Ovary (tissue), 10 donors: ENCODE results near the gene ASB10. TPM values are rescaled to one million over a fixed set of nuclear protein-coding genes. Genes with fewer than 3 reads are reported as not detected.

ENCODE experiments used
- DNase-seq, 5 donors: peaks; one replicate each; pipeline ENCODE4 v3.0.0-alpha.2; 2019 to 2020
- H3K27ac ChIP-seq, 2 donors: fragments of 200-600 bp; one replicate each; pipeline versions ENCODE4 v1.5.1 to v1.8.0; 2019 to 2022
- H3K27me3 ChIP-seq: fragments of 200-600 bp; one replicate; pipeline ENCODE4 v1.8.0; 2022
- H3K36me3 ChIP-seq: fragments of 200-600 bp; sonication (generic); one replicate; pipeline ENCODE4 v1.5.1; 2019
- H3K4me1 ChIP-seq: one replicate; pipeline ENCODE4 v1.8.1; 2013; ENCODE audit warnings: mild to moderate bottlenecking, moderate library complexity; ENCODE audit not compliant: insufficient read depth
- H3K4me3 ChIP-seq: fragments of 200-600 bp; sonication (generic); one replicate; pipeline ENCODE4 v1.5.1; 2017
- H3K9me3 ChIP-seq, 2 donors: fragments of 200-600 bp in 1 of 2; sonication (generic) in 1 of 2; one replicate each; pipeline versions ENCODE4 v1.5.1 to v1.8.1; 2013 to 2019; ENCODE audit warnings: mild to moderate bottlenecking in 1 of 2, moderate library complexity in 1 of 2
- EP300 ChIP-seq: sonication (generic); formaldehyde crosslinking; IDR thresholded peaks from one replicate; pipeline ENCODE4 v1.6.1; 2017; ENCODE audit warnings: antibody characterized with exemption
- POLR2A ChIP-seq: fragments of 450-650 bp; IDR thresholded peaks from one replicate; pipeline ENCODE4 v1.6.1; 2017; ENCODE audit warnings: antibody characterized with exemption, mild to moderate bottlenecking, moderate library complexity
- WGBS, 3 donors: extraction: QIAGEN DNeasy Blood & Tissue Kit in 1 of 3; methylation state at CpG; one replicate each; pipeline versions ENCODE4 v1.1.5 to v1.1.7; 2013 to 2017; 5-methylcytosine and 5-hydroxymethylcytosine counted together
- intact Hi-C, 4 donors: fragments of 100-400 bp; cut with DNase I; formaldehyde crosslinking; loops; one replicate each; pipeline versions ENCODE4 v1.11.0 to v1.15.1; 2022 to 2023
- long read RNA-seq, 3 donors: library from polyadenylated mRNA in 2 of 3; unstranded in 2 of 3; transcript quantifications; one replicate each; pipeline ENCODE4 v2.0.0 and lab custom pipeline, GENCODE V29; 2021 to 2026
- polyA plus RNA-seq, 2 donors: library from polyadenylated mRNA; stranded (reverse); fragments of 200-250 nt in 1 of 2; fragments of 350-450 nt in 1 of 2; fragmentation: Illumina TruSeq in 1 of 2; extraction: RNeasy Lipid Tissue Mini Kit (QIAGEN cat#74804) in 1 of 2; gene quantifications; one replicate each; pipeline ENCODE4 v1.2.3, GENCODE V29; 2013 to 2014
- total RNA-seq, 7 donors: library from RNA; depleted of rRNA in 2 of 7; stranded (reverse); fragments of >200 nt in 2 of 7; fragmentation: NEBNext Ultra II Directional in 3 of 7; extraction: Animal tissue kit (Norgen Biotek cat#: 25700) in 3 of 7; gene quantifications; one replicate each; pipeline versions ENCODE4 v1.1.0 to v1.2.4, GENCODE V29; 2016 to 2023
- TF ChIP-seq, protein P1 (sequence below), 3 donors: fragments of 450-650 bp in 2 of 3; fragments of 200-600 bp in 1 of 3; IDR thresholded peaks; one replicate each; pipeline versions ENCODE4 v1.5.1 to v1.8.0; 2016 to 2022; ENCODE audit warnings: antibody characterized with exemption in 3 of 3, mild to moderate bottlenecking in 1 of 3
- donor health status: DM: no; HTN: no; CAD: no; lungs with moderate emphysema.
- donor health status: DM: no; HTN: no; CAD: no.
- donor health status: Bipolar disorder and iron deficiency.
- donor health status: DM: yes; HTN: yes; CAD: no.
- donor health status: DM: no; HTN: no; CAD: no.
- donor health status: DM: yes; HTN: yes; CAD: no.

ASB10 gene, protein sequence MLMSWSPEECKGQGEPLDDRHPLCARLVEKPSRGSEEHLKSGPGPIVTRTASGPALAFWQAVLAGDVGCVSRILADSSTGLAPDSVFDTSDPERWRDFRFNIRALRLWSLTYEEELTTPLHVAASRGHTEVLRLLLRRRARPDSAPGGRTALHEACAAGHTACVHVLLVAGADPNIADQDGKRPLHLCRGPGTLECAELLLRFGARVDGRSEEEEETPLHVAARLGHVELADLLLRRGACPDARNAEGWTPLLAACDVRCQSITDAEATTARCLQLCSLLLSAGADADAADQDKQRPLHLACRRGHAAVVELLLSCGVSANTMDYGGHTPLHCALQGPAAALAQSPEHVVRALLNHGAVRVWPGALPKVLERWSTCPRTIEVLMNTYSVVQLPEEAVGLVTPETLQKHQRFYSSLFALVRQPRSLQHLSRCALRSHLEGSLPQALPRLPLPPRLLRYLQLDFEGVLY
- total RNA-seq (not detected), polyA plus RNA-seq (not detected)
- long read RNA-seq, donor 1, result 0 reads
- long read RNA-seq, donor 2, result 0 reads
- long read RNA-seq, donor 3, result 0 reads

DNA sequence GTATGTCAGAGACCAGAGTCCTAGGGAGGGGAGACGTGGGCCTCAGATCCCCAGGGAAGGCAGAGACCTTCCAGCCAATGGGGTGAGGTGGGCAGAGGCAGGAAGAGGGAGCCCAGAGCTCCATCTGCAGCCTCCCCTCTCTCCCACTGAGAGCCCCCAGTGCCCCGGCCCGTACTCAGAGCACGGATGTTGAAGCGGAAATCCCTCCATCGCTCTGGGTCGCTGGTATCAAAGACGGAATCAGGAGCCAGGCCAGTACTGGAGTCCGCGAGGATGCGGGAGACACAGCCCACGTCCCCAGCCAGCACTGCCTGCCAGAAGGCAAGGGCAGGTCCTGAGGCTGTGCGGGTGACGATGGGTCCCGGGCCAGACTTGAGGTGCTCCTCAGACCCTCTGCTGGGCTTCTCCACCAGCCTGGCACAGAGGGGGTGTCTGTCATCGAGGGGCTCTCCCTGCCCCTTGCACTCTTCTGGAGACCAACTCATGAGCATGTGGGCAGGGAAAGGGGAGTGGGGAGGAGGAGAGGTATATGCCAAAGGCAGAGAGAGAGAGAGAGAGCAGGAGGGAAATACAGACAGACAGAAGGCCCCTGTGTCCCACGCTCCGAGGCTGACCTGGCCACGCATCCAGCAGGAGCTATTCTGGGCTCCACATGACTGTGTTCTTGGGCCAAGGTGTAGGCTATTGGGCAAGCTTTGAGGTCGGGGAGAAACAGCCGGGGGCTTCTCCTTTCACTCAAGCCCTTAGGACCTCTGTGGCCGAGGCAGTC, at the start of gene ASB10:
Gene ASB10 (minus strand): TSS at position 611 of the 769 bp plus-strand sequence. CDS start 120 bp downstream, at position 491.
- Histone ChIP-seq H3K27me3 (no peaks in the 10 kb centered on the region), H3K4me3 (no peak within 1 kb of the TSS), H3K27ac (no peak within 1 kb of the TSS), H3K4me1 (no peaks in the 10 kb centered on the region), H3K36me3 (no peaks in the 10 kb centered on the region), H3K9me3 (no peaks in the 10 kb centered on the region)
- intact Hi-C loops, result no loop called here
- TF ChIP-seq EP300 (no peak), POLR2A (no peak)
- TF ChIP-seq, protein P1, sequence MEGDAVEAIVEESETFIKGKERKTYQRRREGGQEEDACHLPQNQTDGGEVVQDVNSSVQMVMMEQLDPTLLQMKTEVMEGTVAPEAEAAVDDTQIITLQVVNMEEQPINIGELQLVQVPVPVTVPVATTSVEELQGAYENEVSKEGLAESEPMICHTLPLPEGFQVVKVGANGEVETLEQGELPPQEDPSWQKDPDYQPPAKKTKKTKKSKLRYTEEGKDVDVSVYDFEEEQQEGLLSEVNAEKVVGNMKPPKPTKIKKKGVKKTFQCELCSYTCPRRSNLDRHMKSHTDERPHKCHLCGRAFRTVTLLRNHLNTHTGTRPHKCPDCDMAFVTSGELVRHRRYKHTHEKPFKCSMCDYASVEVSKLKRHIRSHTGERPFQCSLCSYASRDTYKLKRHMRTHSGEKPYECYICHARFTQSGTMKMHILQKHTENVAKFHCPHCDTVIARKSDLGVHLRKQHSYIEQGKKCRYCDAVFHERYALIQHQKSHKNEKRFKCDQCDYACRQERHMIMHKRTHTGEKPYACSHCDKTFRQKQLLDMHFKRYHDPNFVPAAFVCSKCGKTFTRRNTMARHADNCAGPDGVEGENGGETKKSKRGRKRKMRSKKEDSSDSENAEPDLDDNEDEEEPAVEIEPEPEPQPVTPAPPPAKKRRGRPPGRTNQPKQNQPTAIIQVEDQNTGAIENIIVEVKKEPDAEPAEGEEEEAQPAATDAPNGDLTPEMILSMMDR (IDR thresholded peaks at IDR 0.05), result no peak
- DNase-seq, result no peak
- WGBS, 3 donors, result 65 to 70% (median 69%) methylated on average over 22 of the region's 22 CpGs

DNA sequence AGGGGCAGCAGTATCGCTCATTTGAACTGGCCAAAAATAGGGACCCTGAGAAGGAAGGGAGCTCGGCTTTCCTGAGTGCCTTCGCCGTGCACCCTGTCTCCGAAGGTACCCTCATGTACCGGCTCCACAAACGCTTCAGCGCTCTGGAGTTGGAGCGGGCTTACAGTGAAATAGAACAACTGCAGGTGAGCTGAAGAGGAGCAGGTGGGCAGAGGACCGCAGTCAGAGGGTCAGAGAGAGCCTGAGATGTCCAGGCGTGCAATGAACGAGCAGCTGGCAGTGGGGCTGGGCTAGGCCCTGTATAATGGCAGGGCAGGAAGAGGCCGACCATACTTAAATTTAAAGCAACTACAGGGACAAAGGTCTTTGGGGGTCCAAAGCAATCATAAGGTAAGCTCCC, 49.4 kb upstream of the ASB10 start:
- no peaks in the 10 kb centered on the region for H3K27me3 ChIP-seq
- intact Hi-C loops, result no loop called here
- DNase-seq, result peak in 1 of 5 donors; percentile 23
- TF ChIP-seq POLR2A (no peak), EP300 (no peak)
- TF ChIP-seq, protein P1 (IDR thresholded peaks at IDR 0.05), result no peak
- no peaks in the 10 kb centered on the region for H3K36me3 ChIP-seq
- no peaks in the 10 kb centered on the region for H3K9me3 ChIP-seq
- H3K27ac ChIP-seq, result no peak overlapping the region
- peaks cover 7% of the 10 kb centered on the region for H3K4me1 ChIP-seq
- H3K4me3 ChIP-seq, result no peak overlapping the region
- WGBS, 3 donors, result 79 to 83% (median 79%) methylated on average over 13 of the region's 13 CpGs

DNA sequence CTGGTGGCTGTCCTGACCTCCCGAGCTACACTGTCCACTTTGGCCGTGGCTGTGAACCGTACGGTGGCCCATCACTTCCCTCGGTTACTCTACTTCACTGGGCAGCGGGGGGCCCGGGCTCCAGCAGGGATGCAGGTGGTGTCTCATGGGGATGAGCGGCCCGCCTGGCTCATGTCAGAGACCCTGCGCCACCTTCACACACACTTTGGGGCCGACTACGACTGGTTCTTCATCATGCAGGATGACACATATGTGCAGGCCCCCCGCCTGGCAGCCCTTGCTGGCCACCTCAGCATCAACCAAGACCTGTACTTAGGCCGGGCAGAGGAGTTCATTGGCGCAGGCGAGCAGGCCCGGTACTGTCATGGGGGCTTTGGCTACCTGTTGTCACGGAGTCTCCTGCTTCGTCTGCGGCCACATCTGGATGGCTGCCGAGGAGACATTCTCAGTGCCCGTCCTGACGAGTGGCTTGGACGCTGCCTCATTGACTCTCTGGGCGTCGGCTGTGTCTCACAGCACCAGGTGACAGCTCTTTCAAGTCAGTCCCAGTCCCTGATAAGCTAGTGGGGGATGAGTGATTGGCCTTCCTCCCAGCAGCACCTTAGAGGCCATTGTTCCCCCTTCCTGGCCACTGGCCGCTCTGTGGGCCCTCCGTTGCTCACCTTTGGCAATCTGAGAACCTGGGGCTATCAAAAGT, 48.2 kb upstream of the ASB10 start:
- Histone ChIP-seq H3K36me3 (no peaks in the 10 kb centered on the region), H3K4me1 (peaks cover 7% of the 10 kb centered on the region), H3K27me3 (no peaks in the 10 kb centered on the region), H3K9me3 (no peaks in the 10 kb centered on the region), H3K4me3 (no peak overlapping the region), H3K27ac (no peak overlapping the region)
- intact Hi-C loops, result no loop called here
- TF ChIP-seq POLR2A (no peak), EP300 (no peak)
- TF ChIP-seq, protein P1 (IDR thresholded peaks at IDR 0.05), result no peak
- WGBS, 3 donors, result 83 to 90% (median 87%) methylated on average over 27 to 28 of the region's 28 CpGs
- no peak for DNase-seq

DNA sequence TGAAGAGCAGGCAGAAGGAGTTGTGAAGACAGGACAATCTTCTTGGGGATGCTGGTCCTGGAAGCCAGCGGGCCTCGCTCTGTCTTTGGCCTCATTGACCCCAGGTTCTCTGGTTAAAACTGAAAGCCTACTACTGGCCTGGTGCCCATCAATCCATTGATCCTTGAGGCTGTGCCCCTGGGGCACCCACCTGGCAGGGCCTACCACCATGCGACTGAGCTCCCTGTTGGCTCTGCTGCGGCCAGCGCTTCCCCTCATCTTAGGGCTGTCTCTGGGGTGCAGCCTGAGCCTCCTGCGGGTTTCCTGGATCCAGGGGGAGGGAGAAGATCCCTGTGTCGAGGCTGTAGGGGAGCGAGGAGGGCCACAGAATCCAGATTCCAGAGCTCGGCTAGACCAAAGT, 46.8 kb upstream of the ASB10 start:
- Histone ChIP-seq H3K9me3 (no peaks in the 10 kb centered on the region), H3K27ac (no peak overlapping the region), H3K4me3 (no peak overlapping the region), H3K27me3 (no peaks in the 10 kb centered on the region), H3K4me1 (peaks cover 7% of the 10 kb centered on the region), H3K36me3 (no peaks in the 10 kb centered on the region)
- TF ChIP-seq EP300 (no peak), POLR2A (no peak)
- TF ChIP-seq, protein P1 (IDR thresholded peaks at IDR 0.05), result no peak
- DNase-seq, result no peak
- intact Hi-C loops, result no loop called here
- 71 to 86% (median 74%) methylated on average over 9 of the region's 9 CpGs for whole genome bisulfite sequencing, 3 donors
